PC-3 (cell line): Measurements from ENCODE around the gene FARS2. TPM values are rescaled to one million over a fixed set of nuclear protein-coding genes. Genes with fewer than 3 reads are reported as not detected.
A peak's percentile ranks its signal among the peaks of the same experiment; 100 is the strongest.

Experiments
- ATAC-seq: fragments of 200-7000 bp; cut with Tn5 transposase; 2 replicates; pipeline ENCODE4 v1.9.1; 2020; ENCODE audit warnings: mild to moderate bottlenecking, moderate library complexity
- BruUV-seq: library from RNA; stranded (reverse); fragments of 400-500 nt; replicated peaks from 2 replicates; lab custom pipeline; 2021; lab: Mats Ljungman, UMichigan
- CTCF ChIA-PET: fragments of 300-600 bp; sonication (Branson Sonifier 250); formaldehyde crosslinking; loops from one replicate; lab custom pipeline; 2022; ENCODE audit warnings: antibody characterized with exemption; lab: Charles Lee
- POLR2A ChIA-PET: fragments of 300-600 bp; sonication (Branson Sonifier 250); formaldehyde crosslinking; loops from one replicate; lab custom pipeline; 2022; ENCODE audit warnings: antibody characterized with exemption; ENCODE audit not compliant: unreplicated experiment; lab: Charles Lee
- DNase-seq: peaks from one replicate; pipeline ENCODE4 v3.0.0-alpha.2; 2015
- H2AFZ ChIP-seq: fragments of 300-600 bp; sonication (generic); 2 replicates; pipeline ENCODE4 v1.6.0; 2016; ENCODE audit warnings: antibody characterized with exemption, low read length
- H3F3A ChIP-seq: fragments of 300-600 bp; sonication (generic); one replicate; pipeline ENCODE4 v1.6.0; 2017; ENCODE audit warnings: antibody characterized with exemption, low read length, control low read depth, mild to moderate bottlenecking; ENCODE audit not compliant: unreplicated experiment
- H3K27ac ChIP-seq: fragments of 300-600 bp; sonication (generic); 2 replicates; pipeline ENCODE4 v1.5.1; 2016; ENCODE audit warnings: mild to moderate bottlenecking, low read length
- H3K27me3 ChIP-seq: fragments of 300-600 bp; sonication (generic); 2 replicates; pipeline ENCODE4 v1.6.1; 2016; ENCODE audit warnings: low read length, mixed read lengths
- H3K36me3 ChIP-seq: fragments of 300-600 bp; sonication (generic); 2 replicates; pipeline ENCODE4 v1.6.1; 2016; ENCODE audit warnings: low read depth, mixed run types, low read length, mixed read lengths
- H3K4me1 ChIP-seq: fragments of 300-600 bp; sonication (generic); 2 replicates; pipeline ENCODE4 v1.5.1; 2016; ENCODE audit warnings: low read length; ENCODE audit not compliant: insufficient read depth
- H3K4me2 ChIP-seq: fragments of 300-600 bp; sonication (generic); 2 replicates; pipeline ENCODE4 v1.6.0; 2016; ENCODE audit warnings: low read length
- H3K4me3 ChIP-seq: fragments of 300-600 bp; sonication (generic); 2 replicates; pipeline ENCODE4 v1.5.1; 2016; ENCODE audit warnings: mild to moderate bottlenecking, low read length, mixed read lengths
- H3K79me2 ChIP-seq: fragments of 300-600 bp; sonication (generic); 2 replicates; pipeline ENCODE4 v1.6.1; 2017; ENCODE audit warnings: low read length, mixed read lengths
- H3K9ac ChIP-seq: fragments of 300-600 bp; sonication (generic); 2 replicates; pipeline ENCODE4 v1.6.0; 2016; ENCODE audit warnings: mild to moderate bottlenecking, low read length
- H3K9me2 ChIP-seq: fragments of 300-600 bp; sonication (generic); replicated peaks from 2 replicates; pipeline ENCODE4 v1.6.1; 2016; ENCODE audit warnings: mixed run types, low read length, mixed read lengths
- H3K9me3 ChIP-seq: fragments of 300-600 bp; sonication (generic); 2 replicates; pipeline ENCODE4 v1.6.1; 2016; ENCODE audit warnings: low read length, mixed read lengths
- H4K20me1 ChIP-seq: fragments of 300-600 bp; sonication (generic); 2 replicates; pipeline ENCODE4 v1.6.1; 2016; ENCODE audit warnings: low read length, mixed read lengths
- EZH2 ChIP-seq: fragments of 300-600 bp; sonication (generic); IDR thresholded peaks from one replicate; pipeline ENCODE4 v1.6.1; 2017; ENCODE audit warnings: antibody characterized with exemption, mild to moderate bottlenecking, low read length; ENCODE audit not compliant: unreplicated experiment
- EZH2phosphoT487 ChIP-seq: fragments of 300-600 bp; sonication (generic); IDR thresholded peaks from 2 replicates; pipeline ENCODE4 v1.6.1; 2018; ENCODE audit warnings: mild to moderate bottlenecking, antibody characterized with exemption, low read length, borderline replicate concordance
- intact Hi-C: fragments of 100-400 bp; cut with micrococcal nuclease; formaldehyde crosslinking; loops from 2 replicates; pipeline ENCODE4 v1.9.0; 2023
- total RNA-seq: library from RNA; depleted of rRNA; stranded (reverse); fragments of >200 nt; gene quantifications from 2 replicates; pipeline ENCODE4 v1.2.3, GENCODE V29; 2014
- TF ChIP-seq, protein P1 (sequence below): fragments of 300-600 bp; sonication (generic); conservative IDR thresholded peaks from 2 replicates; pipeline ENCODE4 v1.5.1; 2017; ENCODE audit warnings: antibody characterized with exemption, low read depth, mild to moderate bottlenecking, low read length

Gene FARS2
- total RNA-seq, 1 experiment from 2014 or later, result 23.0 TPM

GRCh38 chr6:5672581-5673011 lies 411.3 kb downstream of the FARS2 start:
- TF ChIP-seq EZH2phosphoT487, result no peak
- TF ChIP-seq, protein P1, sequence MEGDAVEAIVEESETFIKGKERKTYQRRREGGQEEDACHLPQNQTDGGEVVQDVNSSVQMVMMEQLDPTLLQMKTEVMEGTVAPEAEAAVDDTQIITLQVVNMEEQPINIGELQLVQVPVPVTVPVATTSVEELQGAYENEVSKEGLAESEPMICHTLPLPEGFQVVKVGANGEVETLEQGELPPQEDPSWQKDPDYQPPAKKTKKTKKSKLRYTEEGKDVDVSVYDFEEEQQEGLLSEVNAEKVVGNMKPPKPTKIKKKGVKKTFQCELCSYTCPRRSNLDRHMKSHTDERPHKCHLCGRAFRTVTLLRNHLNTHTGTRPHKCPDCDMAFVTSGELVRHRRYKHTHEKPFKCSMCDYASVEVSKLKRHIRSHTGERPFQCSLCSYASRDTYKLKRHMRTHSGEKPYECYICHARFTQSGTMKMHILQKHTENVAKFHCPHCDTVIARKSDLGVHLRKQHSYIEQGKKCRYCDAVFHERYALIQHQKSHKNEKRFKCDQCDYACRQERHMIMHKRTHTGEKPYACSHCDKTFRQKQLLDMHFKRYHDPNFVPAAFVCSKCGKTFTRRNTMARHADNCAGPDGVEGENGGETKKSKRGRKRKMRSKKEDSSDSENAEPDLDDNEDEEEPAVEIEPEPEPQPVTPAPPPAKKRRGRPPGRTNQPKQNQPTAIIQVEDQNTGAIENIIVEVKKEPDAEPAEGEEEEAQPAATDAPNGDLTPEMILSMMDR, result no peak
- Histone ChIP-seq H3K27me3 (no peaks in the 10 kb centered on the region), H3K9ac (peak overlapping the region; percentile 9; the same call in 1 of the 2 replicates), H3F3A (no peaks in the 10 kb centered on the region), H3K4me2 (peak overlapping the region; percentile 2), H3K9me2 (no peaks in the 10 kb centered on the region), H2AFZ (0 out of 2 replicates have a peak overlapping the region, but pooled peaks have one; percentile 6), H3K79me2 (no peaks in the 10 kb centered on the region), H3K4me3 (no peak overlapping the region), H3K4me1 (peaks cover 38% of the 10 kb centered on the region), H3K9me3 (no peaks in the 10 kb centered on the region), H4K20me1 (no peaks in the 10 kb centered on the region), H3K27ac (peak overlapping the region; percentile 47), H3K36me3 (no peaks in the 10 kb centered on the region)
- ATAC-seq (peak; percentile 91), DNase-seq (peak; percentile 82)
- intact Hi-C loops, result loop anchor here (10.0 kb wide), 2 partner anchors 138 to 178 kb away; no protein-coding TSS in a partner anchor
- ChIA-PET POLR2A (no interaction called here), CTCF (interaction anchor here (1.1 kb wide), 1 partner anchor 202 kb away, joined by 5 read pairs; no protein-coding TSS in a partner anchor)
- BruUV-seq, result no TSS peak

- intact Hi-C loops, result loop anchor here (10.0 kb wide), 2 partner anchors 138 to 178 kb away; no protein-coding TSS in a partner anchor
Observed at GRCh38 chr6:5673019-5673790, 411.9 kb downstream of the FARS2 start.

More at GRCh38 chr6:5673019-5673790, 411.9 kb downstream of the FARS2 start:
- BruUV-seq, result no TSS peak
- Histone ChIP-seq H3K27me3 (no peaks in the 10 kb centered on the region), H3K9me3 (no peaks in the 10 kb centered on the region), H3F3A (no peaks in the 10 kb centered on the region), H3K4me3 (no peak overlapping the region), H3K4me1 (peaks cover 41% of the 10 kb centered on the region), H2AFZ (no peak overlapping the region), H3K79me2 (no peaks in the 10 kb centered on the region), H3K9me2 (no peaks in the 10 kb centered on the region), H3K9ac (peak overlapping the region; percentile 9; the same call in 1 of the 2 replicates), H3K27ac (peak overlapping the region; percentile 36), H3K4me2 (peak overlapping the region; percentile 2), H4K20me1 (no peaks in the 10 kb centered on the region), H3K36me3 (no peaks in the 10 kb centered on the region)
- ATAC-seq (no peak), DNase-seq (no peak)
- ChIA-PET CTCF (interaction anchor here (1.1 kb wide), 1 partner anchor 202 kb away, joined by 5 read pairs; no protein-coding TSS in a partner anchor), POLR2A (no interaction called here)
- no peak for TF ChIP-seq EZH2
- TF ChIP-seq EZH2phosphoT487, result no peak
- TF ChIP-seq, protein P1, result no peak
